Upper lobe of left lung (tissue), 6 donors: ENCODE results near the gene TRIM65. TPM values are rescaled to one million over a fixed set of nuclear protein-coding genes. Genes with fewer than 3 reads are reported as not detected.

Experiments used
- ATAC-seq, 2 donors: fragments of 200-7000 bp; cut with Tn5 transposase; one replicate each; pipeline ENCODE4 v1.9.1; 2022; ENCODE audit warnings: mild to moderate bottlenecking in 2 of 2, moderate library complexity in 2 of 2; ENCODE audit not compliant: low FRiP score in 2 of 2
- DNase-seq, 2 donors: peaks; one replicate each; pipeline ENCODE4 v3.0.0-alpha.2; 2019 to 2020
- H3K27ac ChIP-seq, 4 donors: fragments of 200-600 bp; sonication (generic); one replicate each; pipeline ENCODE4 v1.5.1; 2016 to 2019
- H3K27me3 ChIP-seq, 4 donors: fragments of 200-600 bp; sonication (generic); one replicate each; pipeline ENCODE4 v1.5.1; 2017 to 2019
- H3K36me3 ChIP-seq, 4 donors: fragments of 200-600 bp; sonication (generic); one replicate each; pipeline ENCODE4 v1.5.1; 2016 to 2019
- H3K4me1 ChIP-seq, 4 donors: fragments of 200-600 bp; sonication (generic); one replicate each; pipeline ENCODE4 v1.5.1; 2018 to 2019
- H3K4me3 ChIP-seq, 4 donors: fragments of 200-600 bp; sonication (generic); one replicate each; pipeline ENCODE4 v1.5.1; 2017 to 2019; ENCODE audit warnings: mild to moderate bottlenecking in 2 of 4, moderate library complexity in 1 of 4
- H3K9me3 ChIP-seq, 4 donors: fragments of 200-600 bp; sonication (generic); one replicate each; pipeline ENCODE4 v1.5.1; 2018 to 2019
- EP300 ChIP-seq, 4 donors: sonication (generic); formaldehyde crosslinking; IDR thresholded peaks; one replicate each; pipeline ENCODE4 v1.5.1; 2017; ENCODE audit warnings: antibody characterized with exemption in 4 of 4, control low read depth in 2 of 4
- POLR2A ChIP-seq, 4 donors: fragments of 450-650 bp; IDR thresholded peaks; one replicate each; pipeline ENCODE4 v1.5.1; 2016 to 2017; ENCODE audit warnings: antibody characterized with exemption in 4 of 4, mild to moderate bottlenecking in 2 of 4
- POLR2AphosphoS5 ChIP-seq, 2 donors: sonication (generic); formaldehyde crosslinking; IDR thresholded peaks; one replicate each; pipeline ENCODE4 v1.5.1; 2017; ENCODE audit warnings: antibody characterized with exemption in 2 of 2
- WGBS, 2 donors: methylation state at CpG; one replicate each; pipeline ENCODE4 v1.1.5; 2017 to 2018; 5-methylcytosine and 5-hydroxymethylcytosine counted together
- total RNA-seq, 6 donors: library from RNA; depleted of rRNA in 4 of 6; stranded (reverse); fragments of >200 nt in 4 of 6; gene quantifications; one replicate each; pipeline versions ENCODE4 v1.1.0 to v1.2.1, GENCODE V29; 2016 to 2021
- TF ChIP-seq, protein P1 (sequence below), 6 experiments: fragments of 450-650 bp in 4 of 6; fragments of 200-600 bp in 2 of 6; sonication (generic) in 2 of 6; IDR thresholded peaks; one replicate each; pipeline ENCODE4 v1.5.1; 2016 to 2019; ENCODE audit warnings: antibody characterized with exemption in 6 of 6
- donor health status: DM: no; HTN: no; CAD: no; lungs with moderate emphysema.
- donor health status: DM: no; HTN: yes; CAD: no; lungs with severe emphysema.

The TRIM65 gene
- 10 to 100 TPM; 23.4 to 35.1 (median 28.2) TPM for total RNA-seq

- ATAC-seq (peak; percentile 81 to 93), DNase-seq (peak; percentile 84 to 97)
- H3K4me1 ChIP-seq = peaks cover 21 to 34% (median 24%) of the 10 kb centered on the region in 4 donors
- H3K4me3 ChIP-seq = peak within 1 kb of the TSS; percentile 26 to 97 (median 76)
- WGBS, 2 donors = 0% methylated on average over 13 of the region's 102 CpGs; no CpG with 5 or more reads in 1 of the 2 donors
- no peaks in the 10 kb centered on the region for H3K9me3 ChIP-seq
- H3K27ac ChIP-seq = peak within 1 kb of the TSS; percentile 90 to 94 (median 94)
- peak in 3 of 4 donors; percentile 69 to 92 (median 72) for TF ChIP-seq POLR2A (IDR thresholded peaks at IDR 0.05)
- TF ChIP-seq, protein P1, sequence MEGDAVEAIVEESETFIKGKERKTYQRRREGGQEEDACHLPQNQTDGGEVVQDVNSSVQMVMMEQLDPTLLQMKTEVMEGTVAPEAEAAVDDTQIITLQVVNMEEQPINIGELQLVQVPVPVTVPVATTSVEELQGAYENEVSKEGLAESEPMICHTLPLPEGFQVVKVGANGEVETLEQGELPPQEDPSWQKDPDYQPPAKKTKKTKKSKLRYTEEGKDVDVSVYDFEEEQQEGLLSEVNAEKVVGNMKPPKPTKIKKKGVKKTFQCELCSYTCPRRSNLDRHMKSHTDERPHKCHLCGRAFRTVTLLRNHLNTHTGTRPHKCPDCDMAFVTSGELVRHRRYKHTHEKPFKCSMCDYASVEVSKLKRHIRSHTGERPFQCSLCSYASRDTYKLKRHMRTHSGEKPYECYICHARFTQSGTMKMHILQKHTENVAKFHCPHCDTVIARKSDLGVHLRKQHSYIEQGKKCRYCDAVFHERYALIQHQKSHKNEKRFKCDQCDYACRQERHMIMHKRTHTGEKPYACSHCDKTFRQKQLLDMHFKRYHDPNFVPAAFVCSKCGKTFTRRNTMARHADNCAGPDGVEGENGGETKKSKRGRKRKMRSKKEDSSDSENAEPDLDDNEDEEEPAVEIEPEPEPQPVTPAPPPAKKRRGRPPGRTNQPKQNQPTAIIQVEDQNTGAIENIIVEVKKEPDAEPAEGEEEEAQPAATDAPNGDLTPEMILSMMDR (IDR thresholded peaks at IDR 0.05) = peak in 5 of 6 experiments; percentile 46 to 71 (median 61)
- TF ChIP-seq POLR2AphosphoS5 (IDR thresholded peaks at IDR 0.05) = peak; percentile 60 to 77
- TF ChIP-seq EP300 (IDR thresholded peaks at IDR 0.05) = no peak
- no peaks in the 10 kb centered on the region for H3K27me3 ChIP-seq
- peaks cover 16 to 52% (median 44%) of the 10 kb centered on the region in 4 donors for H3K36me3 ChIP-seq
Measured at GRCh38 chr17:75896415-75897159, at the start of gene TRIM65. TRIM65 (minus strand) TSS chr17:75896951; CDS start chr17:75896937, 14 bp downstream.

DNA sequence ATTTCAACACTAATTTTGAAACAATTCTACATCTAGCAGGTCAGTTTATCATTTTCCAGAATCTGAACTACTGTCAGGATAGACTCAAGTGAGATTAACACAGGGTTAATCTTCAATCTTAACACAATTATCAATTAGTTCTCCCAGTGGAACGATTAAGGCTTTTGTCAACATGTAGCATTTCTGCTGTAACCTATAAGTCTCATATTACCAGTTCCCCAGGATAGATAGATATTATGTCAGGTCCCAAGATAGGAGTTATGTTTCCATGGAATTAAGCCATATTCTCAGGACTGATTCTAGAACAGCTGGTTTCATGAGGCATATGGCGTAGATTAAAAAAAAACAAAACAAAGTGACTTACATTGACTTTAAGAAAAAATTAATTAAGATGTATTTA lies 48.5 kb upstream of the TRIM65 start:
- Histone ChIP-seq H3K27me3 (no peaks in the 10 kb centered on the region), H3K36me3 (peaks cover 13 to 51% (median 45%) of the 10 kb centered on the region in 4 donors), H3K4me3 (no peak overlapping the region), H3K4me1 (peaks cover 6 to 14% (median 13%) of the 10 kb centered on the region in 4 donors), H3K27ac (no peak overlapping the region), H3K9me3 (no peaks in the 10 kb centered on the region)
- WGBS, 2 donors = 70 to 80% methylated on average over 2 of the region's 2 CpGs
- DNase-seq (no peak), ATAC-seq (no peak)
- TF ChIP-seq EP300 (IDR thresholded peaks at IDR 0.05) (no peak), POLR2A (IDR thresholded peaks at IDR 0.05) (no peak), POLR2AphosphoS5 (IDR thresholded peaks at IDR 0.05) (no peak)
- TF ChIP-seq, protein P1 (IDR thresholded peaks at IDR 0.05) = no peak

DNA sequence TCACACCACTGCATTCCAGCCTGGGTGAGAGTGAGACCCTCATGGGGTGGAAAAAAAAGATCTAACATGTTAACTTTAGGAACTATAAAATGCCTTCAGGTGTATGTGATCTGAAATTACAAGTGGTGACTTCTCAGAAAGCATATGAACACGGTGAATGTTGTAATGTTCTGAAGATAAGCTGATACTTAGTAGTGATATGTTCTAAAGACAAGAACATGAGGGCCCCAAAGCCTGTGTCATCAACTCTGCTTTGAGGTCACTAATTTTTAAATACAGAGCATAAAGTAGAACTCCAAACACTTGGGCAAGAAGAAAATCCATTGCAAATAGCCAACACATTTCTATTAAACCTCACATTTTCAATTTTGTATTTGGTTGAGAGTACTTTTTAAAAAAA lies 46.7 kb upstream of the TRIM65 start:
- ATAC-seq = no peak
- Histone ChIP-seq H3K27ac (peak overlapping the region in 1 of 4 donors; percentile 35), H3K36me3 (peaks cover 0 to 34% (median 28%) of the 10 kb centered on the region in 4 donors), H3K4me1 (peaks cover 9 to 18% (median 16%) of the 10 kb centered on the region in 4 donors), H3K4me3 (no peak overlapping the region), H3K27me3 (no peaks in the 10 kb centered on the region), H3K9me3 (no peaks in the 10 kb centered on the region)
- DNase-seq = no peak
- WGBS, 2 donors = 87 to 88% methylated on average over 1 of the region's 1 CpG
- TF ChIP-seq, protein P1 (IDR thresholded peaks at IDR 0.05) = no peak
- TF ChIP-seq EP300 (IDR thresholded peaks at IDR 0.05) (no peak), POLR2A (IDR thresholded peaks at IDR 0.05) (no peak), POLR2AphosphoS5 (IDR thresholded peaks at IDR 0.05) (no peak)

DNA sequence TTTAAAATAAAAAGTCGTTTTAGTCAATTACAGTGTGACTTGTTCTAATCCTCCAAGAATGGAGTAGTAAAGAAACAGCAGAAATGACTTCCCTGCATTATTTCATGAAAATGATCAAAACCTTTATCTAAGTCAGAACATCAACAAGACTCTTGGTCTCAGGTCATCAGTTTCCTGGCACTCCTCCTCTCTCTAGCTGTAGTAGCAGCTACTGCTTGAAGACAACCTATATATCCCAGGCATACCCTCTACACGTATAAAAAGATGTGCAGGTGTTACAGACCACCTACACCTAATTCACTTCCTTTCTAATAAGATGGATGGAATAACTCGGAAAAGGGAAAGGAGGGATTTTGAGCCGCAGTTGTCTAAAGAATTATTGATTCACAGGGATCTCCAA lies 45.7 kb upstream of the TRIM65 start:
- Histone ChIP-seq H3K36me3 (peaks cover 0 to 24% (median 18%) of the 10 kb centered on the region in 4 donors), H3K4me1 (peaks cover 9 to 18% (median 16%) of the 10 kb centered on the region in 4 donors), H3K27ac (no peak overlapping the region), H3K27me3 (no peaks in the 10 kb centered on the region), H3K9me3 (no peaks in the 10 kb centered on the region), H3K4me3 (no peak overlapping the region)
- 87 to 91% methylated on average over 4 of the region's 4 CpGs for WGBS, 2 donors
- TF ChIP-seq, protein P1 (IDR thresholded peaks at IDR 0.05) = no peak
- no peak for TF ChIP-seq POLR2A (IDR thresholded peaks at IDR 0.05)
- no peak for TF ChIP-seq POLR2AphosphoS5 (IDR thresholded peaks at IDR 0.05)
- no peak for TF ChIP-seq EP300 (IDR thresholded peaks at IDR 0.05)
- DNase-seq (no peak), ATAC-seq (no peak)
